NCI-H1694 treated with DMSO at 0.1 percent for 48 hours (cell line): Measurements from ENCODE around the gene CFAP46.
"Not testable (repeated sequence)": the region's sequence is repeated elsewhere in the genome, so short reads cannot be mapped to it uniquely, and the experiment has no call there.

Source experiments
- DNase-seq: peaks from one replicate; lab custom pipeline; 2025; lab: John Stamatoyannopoulos, UW

The CFAP46 gene

DNA sequence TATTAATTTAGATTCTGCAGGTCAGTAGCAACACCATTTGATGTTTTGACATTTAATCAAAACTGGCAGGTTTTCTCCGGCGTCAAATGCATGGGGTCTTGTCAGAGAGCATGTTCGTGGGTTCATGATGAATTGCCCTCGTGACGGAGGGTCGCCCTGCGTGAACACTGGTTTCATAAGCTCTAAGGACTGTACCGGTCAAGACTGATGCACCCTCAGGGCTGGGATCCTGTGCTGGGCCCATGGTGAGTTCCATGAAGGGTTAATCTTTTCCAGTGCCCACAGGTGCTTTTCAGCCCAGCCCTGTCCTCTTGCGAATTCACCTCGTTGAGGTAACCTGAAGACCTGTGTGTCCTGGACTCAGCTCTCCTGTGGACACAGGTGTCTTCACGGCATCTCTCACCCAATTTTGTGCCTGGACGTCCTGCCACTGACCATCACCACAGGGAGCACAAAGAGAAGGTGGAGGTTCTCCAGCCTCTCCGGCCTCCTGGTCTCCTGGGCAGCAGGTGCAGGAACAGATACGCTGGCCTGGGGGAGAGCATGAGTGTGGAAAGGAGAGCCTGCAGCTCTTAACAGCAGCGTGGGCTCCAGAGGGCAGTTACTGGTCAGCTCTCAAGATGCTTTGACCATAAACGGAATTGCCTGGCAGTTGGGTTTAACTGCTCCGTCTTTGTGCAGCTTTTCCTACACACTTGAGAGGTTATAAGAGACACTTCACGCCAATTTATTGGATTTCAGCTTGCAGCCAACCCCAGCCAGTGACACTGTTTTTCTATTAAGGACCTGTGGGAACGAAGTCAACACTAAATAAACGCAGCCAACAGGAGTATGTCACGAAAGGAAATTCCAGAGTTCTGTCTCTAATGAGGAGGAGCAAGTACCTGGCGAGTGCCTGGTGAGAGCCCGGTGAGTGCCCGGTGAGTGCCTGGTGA lies 37.4 kb upstream of the CFAP46 start:
- no peak for DNase-seq

DNA sequence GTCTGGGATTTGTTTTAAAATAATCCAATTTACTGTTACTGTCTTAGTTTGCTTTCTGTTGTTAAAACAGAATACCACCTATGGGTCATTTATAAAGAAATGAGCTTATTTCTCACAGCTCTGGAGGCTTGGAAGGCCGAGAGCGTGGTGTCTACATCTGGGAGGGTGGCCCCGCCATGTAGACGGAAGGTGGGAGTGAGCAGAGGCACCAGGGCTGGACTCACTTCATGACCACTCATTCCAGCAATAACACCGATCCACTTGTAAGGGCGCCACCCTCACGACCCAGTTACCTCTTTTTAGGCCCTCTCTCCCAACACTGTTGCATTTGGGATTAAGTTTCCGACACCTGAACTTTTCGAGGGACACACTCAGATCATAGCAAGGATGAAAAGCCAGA lies 36.2 kb upstream of the CFAP46 start:
- DNase-seq = no peak

DNA sequence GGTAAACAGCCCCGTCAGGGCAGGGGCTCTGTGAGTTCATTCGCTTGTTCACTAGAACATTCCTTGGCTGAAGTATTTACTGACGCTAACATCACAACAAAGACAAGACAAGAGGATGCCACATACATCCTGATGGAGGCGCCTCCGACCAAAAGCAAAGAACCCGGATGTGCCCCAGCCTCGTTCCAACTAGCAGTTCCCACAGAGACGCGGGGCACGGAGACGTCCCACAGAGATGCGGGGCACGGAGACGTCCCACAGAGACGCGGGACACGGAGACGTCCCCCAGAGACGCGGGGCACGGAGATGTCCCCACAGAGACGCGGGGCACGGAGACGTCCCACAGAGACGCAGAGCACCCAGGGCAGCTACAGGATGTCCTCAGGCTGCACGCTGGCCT lies 35.4 kb upstream of the CFAP46 start:
- no peak for DNase-seq

DNA sequence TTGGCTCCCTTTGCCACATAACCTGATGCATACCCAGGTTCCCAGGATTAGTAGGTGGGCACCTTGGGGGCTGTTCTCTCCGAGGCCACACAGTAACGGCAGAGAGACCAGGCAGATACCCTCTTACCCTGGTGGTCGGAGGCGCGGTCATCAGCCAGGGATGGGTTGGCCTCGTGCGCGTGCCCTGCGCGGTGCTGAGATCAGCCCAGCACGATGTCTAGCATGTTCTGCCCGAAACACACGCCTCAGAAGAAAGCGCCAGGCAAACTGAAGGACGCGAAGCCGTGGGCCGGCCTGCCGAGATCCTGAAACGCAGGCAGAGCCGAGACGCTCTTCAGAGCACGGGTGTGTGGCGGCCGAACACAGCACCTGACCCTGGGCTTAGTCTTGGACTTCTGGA lies 34.7 kb upstream of the CFAP46 start:
- no peak for DNase-seq

DNA sequence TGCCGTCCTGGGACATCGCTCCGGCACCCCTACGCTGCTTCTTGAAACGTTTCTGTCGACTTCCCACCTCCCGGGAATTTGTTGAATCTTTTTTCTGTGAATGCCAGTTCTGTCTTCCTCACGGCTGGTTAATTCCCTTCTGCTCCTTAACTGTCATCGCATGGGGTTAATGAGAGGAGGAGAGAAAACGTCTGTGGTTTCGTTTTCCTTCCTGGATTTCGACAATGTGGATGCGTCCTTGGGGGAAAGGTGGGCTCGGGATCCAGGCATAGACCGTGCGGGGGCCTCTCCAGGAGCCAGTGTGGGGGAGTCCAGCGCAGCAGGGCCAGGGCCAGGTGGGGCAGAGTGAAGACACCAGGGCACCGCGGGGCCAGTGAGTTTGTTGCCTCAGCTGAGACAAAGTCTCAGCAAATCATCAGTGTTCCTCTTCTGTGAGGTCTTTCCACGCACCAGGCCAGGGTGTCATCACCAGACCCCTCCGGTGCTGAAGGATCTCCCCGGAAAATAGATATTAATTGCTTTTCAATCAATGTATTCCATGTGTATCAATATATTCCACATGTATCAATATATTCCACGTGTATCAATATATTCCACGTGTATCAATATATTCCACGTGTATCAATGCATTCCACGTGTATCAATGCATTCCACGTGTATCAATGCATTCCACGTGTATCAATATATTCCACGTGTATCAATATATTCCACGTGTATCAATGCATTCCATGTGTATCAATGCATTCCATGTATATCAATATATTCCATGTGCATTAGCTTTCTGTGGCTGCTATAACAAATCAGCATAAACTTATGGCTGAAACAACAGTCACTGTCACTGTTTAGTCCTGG lies 33.7 kb upstream of the CFAP46 start:
- DNase-seq = no peak

DNA sequence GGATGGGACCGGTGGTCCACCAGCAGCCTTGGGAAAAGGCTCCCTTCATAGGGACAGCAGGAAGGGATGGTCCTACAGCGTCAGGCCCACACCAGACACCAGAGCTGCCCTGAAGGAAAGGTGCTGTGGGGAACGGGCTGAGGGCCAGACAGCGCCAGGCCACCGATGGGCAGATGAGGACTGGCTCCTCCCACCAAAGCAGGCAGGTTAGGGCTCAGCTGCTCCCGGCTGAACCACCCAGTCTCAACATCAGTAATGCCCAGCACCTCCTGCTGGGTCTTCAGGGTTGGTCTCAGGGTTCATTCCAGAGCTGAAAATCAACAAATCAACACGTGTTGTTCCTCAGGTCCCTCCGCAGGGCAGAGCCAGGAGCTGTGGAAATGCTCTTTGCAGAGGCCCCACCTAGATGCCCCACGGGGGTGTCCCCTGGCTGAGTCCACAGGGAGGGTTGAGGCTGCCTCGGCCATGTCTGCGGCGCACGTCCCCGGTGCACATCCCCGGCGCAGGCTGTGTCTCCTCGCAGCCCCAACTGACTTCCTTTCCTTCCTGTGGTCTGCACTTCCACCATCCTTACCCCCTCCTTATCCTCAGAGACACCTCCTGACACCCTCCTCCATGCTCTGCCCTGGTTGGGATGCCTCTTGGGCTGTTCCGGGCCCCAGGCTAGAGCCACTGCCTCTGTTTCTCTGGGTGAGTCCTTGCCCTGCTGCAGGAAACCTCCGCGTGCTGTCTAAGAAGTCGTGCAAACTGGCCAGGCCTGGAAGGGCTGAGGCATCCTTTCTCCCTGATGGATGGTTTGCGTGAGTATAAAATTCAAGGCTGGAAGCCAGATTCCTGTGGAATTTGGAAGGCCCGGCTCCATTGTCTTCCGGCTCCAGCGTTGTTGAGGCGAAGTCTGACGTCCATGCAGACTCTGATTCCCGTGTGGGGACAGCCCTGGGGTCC lies 32.8 kb upstream of the CFAP46 start:
- no peak for DNase-seq

DNA sequence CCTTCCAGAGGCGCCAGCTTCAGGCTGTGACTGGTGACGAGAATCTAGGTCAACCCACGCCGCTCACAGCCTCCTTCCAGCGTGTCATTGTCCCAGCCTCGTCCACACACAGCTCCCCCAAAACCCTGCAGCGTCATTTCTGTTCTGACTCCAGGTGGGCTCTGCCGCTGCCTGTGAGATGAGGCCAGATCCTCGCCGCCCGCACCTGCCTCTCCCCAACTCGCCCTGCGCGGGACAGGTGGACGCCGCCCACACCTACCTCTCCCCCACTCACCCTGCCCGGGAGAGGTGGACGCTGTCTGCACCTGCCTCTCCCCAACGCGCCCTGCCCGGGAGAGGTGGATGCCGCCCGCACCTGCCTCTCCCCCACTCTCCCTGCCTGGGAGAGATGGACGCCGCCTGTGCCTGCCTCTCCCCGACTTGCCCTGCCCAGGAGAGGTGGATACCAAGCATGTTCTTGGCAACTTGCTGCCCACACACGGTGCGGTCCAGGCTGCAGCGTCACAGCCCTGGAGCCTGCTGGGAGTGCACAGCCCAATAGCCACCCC lies 32.0 kb upstream of the CFAP46 start:
- no peak for DNase-seq

DNA sequence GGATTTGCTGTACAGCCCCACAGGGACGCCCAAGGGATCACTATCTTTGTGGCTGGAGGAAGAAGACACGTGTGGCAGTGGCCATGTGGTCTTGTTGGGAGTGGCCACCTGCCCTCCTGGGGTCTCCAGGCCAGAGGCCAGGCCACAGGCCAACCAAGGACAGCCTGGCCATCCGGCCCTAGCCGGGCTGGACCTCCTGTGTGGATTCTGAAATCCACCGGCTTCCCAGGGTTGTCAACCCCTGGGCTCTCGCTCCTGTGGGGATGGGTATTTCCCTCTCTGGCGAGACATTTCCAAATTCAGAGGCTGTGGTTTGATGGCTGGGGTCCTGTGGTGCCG lies 31.5 kb upstream of the CFAP46 start:
- no peak for DNase-seq

DNA sequence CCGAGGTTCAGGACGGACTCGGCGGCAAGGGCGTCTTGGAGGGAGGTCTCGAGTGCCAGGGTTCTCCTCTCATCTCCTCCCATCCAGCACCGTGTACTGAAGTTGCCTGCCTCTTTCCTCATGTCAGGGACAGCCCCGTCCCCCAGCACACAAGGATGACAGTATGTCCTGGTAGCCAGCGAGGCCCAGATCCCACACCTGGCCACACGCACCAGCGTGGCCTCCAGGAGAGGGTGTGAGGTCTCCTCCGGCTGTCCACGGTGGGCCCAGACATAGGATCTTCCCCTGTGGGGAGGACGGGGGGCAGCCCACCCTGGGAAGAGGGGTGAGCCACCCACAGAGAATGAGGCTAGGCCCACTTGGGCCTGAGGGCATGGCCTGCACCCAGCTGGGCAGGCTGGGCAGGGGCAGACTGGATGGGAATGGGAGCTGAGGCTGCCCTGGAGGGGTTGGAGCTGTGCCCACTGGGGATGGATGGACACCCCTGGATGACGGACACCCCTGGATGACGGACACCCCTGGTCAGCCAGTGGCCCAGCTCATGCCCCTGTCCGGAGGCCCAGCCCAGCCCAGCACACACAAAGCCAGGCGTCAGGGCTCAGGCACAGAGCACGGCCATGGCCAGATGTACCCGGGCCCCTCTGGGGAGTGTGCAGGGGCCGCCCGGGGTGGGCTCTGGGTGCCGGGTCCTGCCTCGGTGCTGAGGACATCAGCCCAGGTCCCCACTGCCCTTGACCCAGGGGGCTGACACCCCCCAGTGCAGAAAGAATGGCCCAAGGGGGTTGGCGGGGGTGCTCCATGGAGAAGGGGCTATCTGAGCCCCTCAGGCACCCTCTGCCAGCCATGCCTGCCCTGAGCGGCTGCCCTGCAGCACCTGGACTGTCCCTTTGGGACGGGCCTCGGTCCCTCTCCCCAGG lies 30.9 kb upstream of the CFAP46 start:
- no peak for DNase-seq

DNA sequence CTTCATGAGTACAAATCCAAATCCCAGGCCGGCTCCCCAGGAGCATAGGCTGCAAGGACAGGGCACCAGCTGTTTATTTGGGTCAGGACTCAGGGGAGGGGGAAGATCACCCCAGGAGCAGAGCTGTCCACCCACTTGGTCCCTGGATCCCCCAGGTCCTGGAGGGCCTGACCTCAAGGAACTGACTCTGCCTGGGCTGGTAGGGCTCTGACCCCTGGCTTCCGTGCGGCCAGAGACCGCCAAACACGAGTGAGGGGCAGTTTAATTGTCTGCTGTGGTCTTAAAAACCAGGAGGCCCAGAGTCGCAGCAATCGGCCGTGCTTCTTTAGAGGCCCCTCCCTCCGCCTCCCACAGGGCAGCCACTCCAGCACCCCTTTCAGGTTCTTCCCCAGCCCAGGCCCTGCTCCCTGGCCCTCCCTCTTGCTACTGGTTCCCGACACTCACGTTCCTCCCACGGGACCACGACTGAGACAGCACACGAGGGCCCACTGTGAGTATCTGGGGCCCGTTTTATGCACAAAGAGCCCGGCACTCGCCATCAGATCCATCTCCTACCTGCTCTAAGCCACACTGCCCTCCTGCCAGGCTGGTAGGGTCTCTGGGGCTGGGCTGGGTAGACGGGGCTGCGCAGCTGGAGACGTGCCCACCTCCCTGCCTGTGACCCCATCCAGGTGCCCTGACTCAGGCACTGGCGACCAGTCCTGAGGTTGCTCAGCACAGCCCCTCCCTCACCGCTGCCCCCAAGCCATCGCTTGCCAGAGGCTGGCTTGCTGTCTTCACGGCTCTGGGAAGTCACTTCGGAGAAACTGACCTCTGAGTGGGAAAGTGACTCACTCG lies 30.0 kb upstream of the CFAP46 start:
- DNase-seq = no peak

DNA sequence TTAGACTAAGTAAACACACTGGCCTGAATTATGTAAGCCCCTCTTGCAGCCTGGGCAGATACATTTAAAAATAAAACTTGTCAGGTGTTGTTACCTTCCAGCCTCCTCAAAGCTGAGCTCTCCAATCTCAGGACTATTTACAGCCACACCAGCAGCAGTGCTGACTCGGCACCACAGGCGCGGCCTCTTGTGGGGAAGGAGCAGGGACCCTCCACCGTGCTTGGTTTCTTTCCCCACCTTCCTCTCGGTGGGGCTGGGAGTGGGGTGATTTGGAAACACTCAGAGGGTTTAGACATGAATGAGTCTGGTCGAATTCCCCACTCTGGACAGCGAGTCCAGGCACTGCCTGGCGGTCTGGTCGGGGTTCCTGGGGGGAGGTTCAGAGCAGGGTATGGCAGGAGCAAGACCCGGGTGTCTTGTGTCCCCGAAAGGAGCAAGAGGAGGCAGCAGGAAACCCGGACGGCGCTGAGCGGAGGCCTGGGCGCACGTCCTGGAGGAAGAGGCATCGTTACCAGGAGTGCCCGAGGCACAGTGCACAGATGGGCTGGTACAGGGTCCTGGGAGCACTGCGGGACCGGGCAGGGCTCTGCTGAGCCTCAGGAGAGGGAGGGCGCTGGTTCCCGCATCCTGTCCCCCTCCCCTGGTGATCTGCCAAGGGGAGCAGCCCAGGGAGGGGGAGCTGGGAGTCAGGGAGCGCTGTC lies 29.2 kb upstream of the CFAP46 start:
- no peak for DNase-seq

DNA sequence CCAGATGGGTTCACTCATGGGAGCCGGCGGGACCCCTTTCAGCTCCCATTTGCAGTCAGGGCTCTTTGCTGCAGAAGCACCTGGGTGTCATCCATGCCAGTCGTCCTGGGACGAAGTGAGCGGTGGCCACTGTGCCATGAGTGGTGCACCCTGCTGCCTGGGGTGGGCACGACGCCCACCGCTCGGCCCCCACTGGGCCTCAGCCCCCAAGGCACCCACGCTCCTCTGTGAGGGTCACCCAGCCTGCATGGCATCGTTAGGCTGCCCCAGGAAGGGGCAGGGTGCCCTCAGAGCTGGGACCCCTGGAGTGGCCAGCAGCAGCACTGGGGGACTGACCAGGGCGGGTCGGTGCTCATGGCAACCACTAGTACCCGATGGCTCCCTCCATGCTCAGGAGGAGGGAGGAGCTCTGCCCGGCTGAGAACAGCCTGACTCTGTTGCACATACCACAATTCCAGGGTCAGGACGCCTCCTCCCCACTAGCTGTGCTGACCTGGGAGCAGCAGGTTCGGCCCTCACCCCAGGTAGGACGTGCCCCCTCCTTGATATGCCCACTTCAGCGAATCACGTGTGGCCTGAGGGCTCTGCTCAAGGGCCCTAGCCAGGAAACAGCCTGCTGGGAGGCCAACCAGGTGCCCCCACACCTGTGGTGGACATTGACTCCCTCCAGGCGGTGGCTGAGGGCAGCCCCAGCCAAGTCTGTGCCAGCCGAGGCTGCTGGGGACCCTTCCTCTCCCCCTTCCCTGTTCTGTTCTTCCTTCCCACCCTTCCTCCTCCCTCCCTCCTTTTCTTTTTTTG lies 28.5 kb upstream of the CFAP46 start:
- no peak for DNase-seq

DNA sequence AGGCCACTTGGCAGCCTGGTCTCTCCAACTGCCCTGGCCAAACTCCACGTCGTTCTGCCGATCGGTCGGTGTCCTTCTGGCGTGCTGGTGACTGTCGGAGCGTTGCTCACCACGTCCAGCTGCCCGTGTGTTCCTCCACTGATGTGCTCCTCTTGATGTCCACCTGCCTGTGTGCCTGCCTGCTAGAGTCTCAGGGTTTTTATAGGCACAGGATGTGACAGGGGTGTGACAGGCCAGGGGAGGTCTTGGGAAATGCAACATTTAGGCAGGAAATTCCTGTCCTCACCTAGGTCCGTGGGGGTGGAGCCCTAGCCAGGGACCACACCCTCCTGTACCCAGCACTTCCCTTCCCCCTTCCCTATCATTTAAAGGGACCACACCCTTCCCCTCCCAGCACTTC lies 25.2 kb upstream of the CFAP46 start:
- no peak for DNase-seq

DNA sequence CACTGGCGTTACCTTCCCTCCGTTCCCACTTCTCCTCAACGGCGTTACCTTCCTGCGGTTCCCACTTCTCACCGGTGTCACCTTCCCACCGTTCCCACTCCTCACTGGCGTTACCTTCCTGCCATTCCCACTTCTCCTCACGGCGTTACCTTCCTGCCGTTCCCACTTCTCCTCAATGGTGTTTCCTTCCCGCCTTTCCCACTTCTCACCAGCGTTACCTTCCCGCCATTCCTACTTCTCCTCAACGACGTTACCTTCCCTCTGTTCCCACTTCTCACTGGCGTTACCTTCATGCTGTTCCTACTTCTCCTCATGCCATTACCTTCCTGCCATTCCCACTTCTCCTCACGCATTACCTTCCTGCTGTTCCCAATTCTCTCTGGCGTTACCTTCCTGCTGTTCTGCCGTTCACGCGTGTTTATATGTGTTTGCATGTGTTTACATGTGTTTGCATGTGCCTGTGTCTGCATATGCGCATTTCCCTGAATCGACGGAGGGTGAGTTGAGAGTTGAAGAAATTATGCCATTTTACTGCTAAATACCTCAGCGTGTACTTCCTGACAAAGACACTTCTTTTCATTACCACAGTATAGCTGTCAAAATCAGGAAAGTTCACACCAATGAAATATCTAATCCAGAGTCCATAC lies 23.2 kb upstream of the CFAP46 start:
- no peak for DNase-seq

DNA sequence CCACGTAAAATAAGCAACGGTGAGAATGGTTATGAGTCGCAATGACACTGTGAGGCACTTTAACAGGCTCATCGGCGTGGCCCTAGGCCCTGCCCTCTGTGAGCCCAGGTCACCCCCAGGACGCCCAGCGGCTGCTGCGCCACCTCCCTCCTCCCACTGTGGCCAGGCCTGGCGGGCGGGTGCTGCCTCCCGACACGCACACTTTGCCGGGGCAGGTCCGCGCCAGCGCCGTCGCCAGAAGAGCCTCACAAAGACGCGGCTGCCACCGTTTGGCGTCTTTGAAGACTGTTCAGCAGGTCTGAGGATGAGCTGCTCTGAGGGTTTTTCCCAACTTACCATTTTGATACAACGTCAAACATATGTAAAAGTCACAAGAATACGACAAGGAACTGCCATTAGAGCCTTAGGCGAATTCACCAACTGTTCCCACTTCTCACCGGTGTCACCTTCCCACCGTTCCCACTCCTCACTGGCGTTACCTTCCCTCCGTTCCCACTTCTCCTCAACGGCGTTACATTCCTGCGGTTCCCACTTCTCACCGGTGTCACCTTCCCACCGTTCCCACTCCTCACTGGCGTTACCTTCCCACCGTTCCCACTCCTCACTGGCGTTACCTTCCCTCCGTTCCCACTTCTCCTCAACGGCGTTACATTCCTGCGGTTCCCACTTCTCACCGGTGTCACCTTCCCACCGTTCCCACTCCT lies 22.5 kb upstream of the CFAP46 start:
- DNase-seq = not testable (repeated sequence)

DNA sequence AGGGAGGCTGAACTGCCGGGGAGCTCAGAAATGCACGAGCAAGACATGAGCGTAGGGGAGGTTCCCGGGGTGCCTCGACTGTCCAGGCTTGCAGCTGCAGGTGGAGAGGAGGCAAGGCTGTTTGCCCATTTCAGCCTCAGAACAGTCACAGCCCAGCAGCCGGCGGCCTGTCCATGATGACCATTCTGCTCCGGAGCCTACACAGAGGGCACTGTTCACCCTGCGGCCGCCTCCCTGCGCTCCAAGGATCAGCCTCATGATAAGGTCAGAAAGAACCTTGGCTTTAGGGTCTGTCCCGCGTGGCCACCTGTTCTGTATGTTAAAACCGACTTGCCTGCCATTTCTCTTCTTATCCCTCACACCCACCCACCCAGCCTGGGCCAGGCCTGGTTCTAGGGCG lies 21.9 kb upstream of the CFAP46 start:
- DNase-seq = no peak

DNA sequence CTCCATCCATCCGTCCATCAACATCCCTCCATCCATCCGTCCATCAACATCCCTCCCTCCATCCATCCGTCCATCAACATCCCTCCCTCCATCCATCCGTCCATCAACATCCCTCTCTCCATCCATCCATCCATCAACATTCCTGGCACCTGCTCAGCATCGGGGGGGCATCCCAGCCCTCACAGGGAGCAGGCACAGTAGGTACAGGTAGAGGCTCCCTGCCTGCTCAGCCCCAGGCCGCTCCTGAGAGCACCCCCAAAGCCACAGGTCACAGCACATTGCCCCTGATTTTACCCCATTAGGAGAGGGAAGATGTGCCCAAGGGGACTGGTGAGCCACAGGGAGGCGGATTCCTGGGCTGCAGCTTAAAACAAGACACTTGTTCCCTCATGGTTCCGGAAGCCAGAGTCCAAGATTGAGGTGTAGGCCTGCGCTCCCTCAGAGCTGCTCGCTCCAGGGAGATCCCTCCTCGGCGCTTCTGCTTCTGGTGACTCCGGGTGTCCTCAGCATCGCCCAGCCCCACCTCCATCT lies 21.1 kb upstream of the CFAP46 start:
- no peak for DNase-seq
